ENCODE data around the gene HRAS. TPM values are rescaled to one million over a fixed set of nuclear protein-coding genes. Genes with fewer than 3 reads are reported as not detected.

HRAS gene
- total RNA-seq, 1 experiment from 2014 or later: 76.1 TPM

DNA sequence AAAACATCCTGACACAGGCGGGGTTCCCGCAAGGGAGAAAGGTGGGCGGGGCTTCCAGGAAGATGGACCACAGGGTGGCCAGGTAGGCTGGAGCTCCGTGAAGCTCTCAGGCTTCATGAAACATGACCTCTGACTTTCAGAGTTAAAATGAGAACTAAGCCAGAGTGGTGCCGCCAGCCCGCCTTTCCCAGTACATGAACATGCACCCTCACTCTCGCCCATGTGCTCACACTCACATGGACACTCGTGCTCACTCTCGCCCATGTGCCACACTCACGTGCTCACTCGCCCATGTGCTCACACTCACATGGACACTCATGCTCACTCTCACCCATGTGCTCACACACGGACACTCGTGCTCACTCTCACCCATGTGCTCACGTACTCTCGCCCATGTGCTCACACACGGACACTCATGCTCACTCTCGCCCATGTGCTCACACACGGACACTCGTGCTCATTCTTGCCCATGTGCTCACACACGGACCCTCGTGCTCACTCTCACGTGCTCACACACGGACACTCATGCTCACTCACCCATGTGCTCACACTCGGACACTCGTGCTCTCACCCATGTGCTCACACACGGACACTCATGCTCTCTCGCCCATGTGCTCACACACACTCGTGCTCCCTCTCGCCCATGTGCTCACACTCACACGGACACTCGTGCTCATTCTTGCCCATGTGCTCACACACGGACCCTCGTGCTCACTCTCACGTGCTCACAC lies 38.4 kb downstream of the HRAS start:
- no peak for DNase-seq (ENCODE audit: low spot score)

DNA sequence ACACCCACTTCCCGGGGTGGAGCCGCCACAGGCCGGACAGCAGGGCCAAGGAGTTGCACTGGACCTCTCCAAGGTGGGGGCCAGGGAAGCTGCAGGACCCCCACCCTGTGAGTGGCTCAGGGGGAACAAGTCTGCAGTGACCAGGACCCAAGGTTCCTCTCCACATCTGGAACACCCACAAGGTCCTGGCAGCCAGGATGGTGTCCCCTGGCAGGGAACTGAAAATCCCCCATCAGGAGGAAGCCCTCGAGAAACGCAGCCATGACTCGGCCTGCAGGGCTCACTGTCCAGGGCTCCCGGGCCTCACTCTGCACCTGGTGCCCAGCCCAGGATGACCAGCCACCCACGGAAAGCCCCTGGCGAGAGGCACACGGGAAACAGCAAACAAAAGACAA lies 39.8 kb downstream of the HRAS start:
- DNase-seq (ENCODE audit: low spot score): no peak

DNA sequence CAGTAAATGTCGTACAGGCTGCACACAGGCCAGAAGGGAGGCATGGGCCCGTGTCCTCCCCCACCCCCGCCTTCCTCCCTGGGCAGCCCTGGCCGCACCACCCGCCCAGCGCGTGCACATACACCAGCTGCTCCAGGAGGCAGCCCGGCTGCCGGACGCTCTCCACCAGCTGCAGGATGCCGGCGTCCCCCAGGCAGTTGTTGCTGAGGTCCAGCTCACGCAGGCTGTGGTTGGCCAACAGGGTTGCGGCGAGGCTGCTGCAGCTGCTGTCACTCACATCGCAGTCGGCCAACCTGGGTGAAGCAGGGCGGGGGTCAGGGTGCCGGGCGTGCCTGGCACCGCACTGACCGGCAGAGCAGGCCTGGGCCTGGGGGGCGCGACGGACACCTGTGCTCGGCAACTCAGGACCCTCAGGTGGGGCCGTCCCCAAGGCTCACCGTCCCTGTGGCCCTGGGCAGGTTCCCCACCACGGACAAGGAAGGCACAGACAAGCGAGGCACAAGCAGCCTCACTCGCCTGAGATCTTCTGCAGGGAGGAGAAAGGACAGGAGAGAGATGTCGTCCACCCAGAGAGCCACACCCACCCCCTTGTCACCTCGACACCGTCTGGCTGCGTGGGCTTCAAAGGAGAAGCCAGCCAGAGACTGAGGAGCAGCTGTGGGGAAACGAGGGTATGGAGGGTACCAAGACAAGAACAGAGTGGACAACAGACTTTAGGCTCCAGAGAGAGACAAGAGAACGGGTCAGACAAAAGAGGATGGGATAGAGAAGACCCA lies 40.4 kb downstream of the HRAS start:
- DNase-seq (ENCODE audit: low spot score): no peak

DNA sequence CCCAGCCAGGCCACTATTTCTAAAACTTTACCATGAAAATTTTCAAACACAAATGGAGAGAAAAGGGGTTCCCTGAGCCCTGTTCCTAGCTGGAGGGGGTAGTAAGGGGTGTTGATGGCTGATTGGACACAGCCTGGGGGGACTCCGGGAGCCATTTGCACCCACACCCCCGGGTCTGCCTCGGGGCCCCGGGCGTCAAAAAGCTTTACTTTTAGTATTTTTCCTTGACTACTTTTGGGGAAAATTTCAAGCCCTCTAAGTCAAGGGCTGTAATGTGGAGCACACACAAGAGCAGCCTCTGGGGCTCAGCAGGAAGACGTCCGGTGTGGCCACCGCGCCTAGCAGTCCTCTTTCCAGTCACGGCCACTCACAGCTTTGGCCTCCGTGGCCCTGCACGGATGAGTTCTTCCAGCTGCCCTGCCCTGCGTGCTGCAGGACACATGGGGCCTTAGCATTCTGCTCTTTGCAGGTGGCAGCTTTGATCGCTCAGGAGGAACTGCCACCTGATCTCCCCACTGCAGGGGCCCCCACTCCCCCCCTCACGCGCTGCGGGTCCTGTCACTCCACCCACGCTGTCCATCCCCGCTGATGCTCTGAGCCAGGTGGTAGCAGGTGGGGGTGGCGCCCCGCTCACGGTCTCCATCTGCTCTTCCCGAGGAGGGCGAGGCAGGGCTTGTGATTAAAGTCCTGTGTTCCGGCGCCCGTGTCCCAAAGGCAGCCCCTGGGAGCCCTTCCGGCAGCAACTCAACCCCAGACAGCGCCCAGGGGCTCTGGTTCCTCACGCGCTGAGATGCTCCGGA lies 42.7 kb downstream of the HRAS start:
- DNase-seq (ENCODE audit: low spot score): no peak

DNA sequence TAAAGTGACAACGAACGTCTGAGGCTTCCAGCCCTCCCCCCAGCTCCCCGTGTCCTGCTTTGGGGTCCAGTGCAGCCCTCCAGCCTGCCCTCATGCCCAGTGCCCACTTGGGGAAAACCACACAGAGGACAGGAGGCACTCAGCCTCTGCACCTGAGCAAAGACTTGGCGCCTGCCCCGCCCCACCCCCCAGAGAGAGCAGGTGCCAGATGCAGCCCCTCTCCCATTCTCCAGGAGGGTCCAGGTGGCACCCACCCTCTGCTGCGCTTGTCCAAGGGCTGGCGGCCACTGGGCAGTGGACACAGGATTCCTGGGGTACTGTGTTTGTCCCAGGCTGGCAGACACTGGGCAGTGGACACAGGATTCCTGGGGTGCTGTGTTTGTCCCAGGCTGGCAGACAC lies 44.0 kb downstream of the HRAS start:
- DNase-seq (ENCODE audit: low spot score): no peak

DNA sequence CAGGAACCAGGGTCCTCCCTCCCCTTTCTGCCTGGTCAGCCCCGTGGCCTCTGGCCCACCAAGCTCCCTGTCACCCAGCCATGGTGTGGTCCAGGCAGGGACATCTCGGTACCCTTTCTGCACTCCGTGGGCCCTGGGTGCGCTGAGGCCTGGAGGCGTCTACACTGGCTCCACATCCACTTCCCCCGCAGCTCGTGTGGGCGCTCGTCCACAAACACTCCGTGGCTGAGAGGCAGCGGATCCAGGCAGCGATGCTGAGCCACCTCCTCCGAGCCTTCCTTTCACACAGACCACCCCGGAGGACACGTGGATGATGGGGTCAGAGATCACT lies 44.5 kb downstream of the HRAS start:
- no peak for DNase-seq (ENCODE audit: low spot score)

DNA sequence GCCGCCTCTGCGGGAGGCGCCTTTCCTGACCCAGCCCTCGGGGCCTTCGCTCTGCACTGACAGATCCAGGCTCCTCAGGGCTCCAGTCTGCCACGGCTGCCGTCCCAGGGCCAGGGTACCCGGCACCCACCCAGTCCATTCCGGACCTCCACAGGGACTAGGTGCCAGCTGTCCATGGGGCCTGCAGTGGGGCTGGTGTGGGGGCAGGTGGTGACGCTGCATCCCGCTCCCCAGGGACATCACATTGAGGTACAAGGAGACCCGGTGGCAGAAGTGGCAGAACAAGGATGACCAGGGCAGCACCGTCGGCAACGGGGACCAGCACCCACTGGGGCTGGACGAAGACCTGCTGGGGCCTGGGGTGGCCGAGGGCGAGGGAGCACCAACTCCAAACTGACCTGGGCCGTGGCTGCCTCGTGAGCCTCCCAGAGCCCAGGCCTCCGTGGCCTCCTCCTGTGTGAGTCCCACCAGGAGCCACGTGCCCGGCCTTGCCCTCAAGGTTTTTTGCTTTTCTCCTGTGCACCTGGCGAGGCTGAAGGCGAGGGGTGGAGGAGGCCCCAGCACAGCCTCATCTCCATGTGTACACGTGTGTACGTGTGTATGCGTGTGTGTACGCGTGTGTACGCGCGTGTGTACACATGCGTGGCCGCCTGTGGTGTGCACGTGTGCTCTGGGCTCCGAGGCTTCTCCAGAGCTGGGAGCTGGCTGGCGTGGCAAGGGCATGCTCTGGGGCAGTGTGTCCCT lies 45.0 kb downstream of the HRAS start:
- DNase-seq (ENCODE audit: low spot score): no peak

DNA sequence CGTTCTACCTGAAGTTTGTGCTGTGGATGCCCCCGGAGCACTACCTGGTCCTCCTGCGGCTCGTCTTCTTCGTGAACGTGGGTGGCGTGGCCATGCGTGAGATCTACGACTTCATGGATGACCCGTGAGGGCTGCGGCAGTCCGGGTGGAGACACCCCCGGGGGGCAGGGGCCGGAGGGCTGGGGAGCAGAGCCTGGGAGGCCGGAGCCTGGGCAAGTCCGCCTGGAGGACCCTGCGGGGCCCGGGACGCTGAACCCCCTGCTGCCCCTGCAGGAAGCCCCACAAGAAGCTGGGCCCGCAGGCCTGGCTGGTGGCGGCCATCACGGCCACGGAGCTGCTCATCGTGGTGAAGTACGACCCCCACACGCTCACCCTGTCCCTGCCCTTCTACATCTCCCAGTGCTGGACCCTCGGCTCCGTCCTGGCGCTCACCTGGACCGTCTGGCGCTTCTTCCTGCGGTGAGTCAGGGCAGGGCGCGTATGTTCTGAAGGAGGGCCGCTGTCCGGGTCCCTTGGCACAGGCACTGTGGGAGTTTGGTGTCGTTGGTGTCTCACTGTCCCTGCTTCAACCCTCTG lies 45.7 kb downstream of the HRAS start:
- DNase-seq (ENCODE audit: low spot score): no peak

DNA sequence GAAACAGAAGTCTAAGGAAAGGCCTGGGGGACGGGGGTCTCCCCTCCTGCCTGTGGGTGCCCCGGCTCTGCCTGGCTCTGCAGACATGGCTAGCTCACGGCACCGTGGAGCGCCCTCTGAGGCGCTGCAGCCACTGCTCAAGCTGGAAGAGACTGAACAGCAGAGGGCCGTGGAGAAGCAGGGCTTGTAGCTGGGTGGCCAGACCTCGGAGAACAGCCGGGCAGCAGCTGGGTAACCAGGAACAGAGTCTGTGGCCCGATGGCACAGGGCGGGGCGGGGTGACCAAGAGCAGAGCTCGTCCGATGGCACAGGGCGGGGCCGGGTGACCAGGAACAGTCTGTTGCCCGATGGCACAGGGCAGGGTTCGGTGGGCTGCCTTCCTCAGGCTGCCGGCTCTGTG lies 46.4 kb downstream of the HRAS start:
- no peak for DNase-seq (ENCODE audit: low spot score)

DNA sequence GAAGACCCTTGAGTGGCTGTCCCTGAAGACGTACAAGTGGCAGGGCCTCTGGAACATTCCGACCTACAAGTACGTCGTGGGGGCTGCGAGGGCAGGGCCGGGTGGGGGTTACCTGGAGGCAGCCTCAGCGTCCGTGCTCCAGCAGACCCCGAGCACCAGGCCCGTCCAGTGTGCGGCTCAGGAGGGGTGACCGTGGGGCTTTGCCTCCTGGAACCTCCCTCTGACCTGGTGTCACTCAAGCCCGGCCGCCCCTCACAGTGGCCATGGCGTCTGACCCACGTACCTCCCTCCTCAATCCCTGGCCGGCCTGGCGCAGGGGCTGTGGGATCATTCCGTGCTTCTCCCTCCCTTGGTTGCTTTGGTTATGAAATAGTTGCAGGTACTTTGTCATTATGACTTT lies 46.8 kb downstream of the HRAS start:
- no peak for DNase-seq (ENCODE audit: low spot score)

DNA sequence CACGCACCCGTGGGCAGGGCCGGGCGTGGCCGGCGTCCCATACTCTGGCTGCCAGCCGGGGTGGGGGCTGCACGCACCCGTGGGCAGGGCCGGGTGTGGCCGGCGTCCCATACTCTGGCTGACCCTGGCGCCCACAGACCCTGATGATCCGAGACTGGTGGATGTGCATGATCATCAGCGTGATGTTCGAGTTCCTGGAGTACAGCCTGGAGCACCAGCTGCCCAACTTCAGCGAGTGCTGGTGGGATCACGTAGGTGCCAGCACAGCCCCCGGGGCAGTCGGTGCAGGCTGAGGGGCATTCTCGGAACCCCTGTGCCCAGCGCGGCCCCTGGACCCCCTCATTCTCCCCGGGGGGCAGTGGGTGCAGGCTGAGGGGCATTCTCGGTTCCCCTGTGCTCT lies 47.3 kb downstream of the HRAS start:
- DNase-seq (ENCODE audit: low spot score): no peak

DNA sequence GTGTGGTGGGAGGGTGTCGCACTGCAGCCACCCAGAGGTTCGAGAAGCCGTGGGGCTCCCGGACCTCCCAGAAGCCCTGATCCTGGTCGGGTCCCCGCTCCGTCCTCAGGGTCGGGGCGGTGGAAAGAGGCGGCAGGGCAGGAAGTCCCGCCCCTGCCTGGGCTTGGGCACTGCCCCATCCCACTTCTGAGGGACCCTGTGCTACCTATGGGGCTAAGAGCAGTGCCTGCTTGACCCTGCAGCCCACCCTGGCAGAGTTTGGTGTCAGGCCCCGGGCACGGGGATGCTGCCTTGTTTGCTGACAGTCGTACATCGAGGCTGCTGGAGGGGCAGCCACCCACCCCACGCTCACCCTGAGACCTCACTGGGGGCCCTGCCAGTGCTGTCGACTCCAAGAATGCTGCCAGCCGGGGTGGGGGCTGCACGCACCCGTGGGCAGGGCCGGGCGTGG lies 47.8 kb downstream of the HRAS start:
- no peak for DNase-seq (ENCODE audit: low spot score)

DNA sequence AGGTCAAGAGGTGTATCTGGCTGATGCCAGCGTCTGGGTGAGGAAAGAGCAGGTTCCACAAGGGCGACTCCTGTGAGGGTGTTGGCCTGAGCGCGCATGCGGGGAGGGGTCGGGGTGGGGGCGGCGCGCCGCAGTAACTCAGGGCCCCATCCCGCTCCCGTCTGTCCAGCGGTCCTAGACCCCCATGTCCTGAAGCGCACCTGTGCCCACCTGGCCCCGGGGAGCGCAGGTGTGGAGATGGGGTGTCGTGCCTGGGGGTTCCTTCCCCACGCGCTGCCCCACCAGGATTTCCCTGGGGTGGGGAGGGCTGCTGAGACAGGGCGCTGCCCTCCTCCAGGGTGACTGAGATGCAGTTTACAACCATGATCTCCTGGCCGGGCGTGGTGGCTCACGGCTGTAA lies 49.2 kb downstream of the HRAS start:
- DNase-seq (ENCODE audit: low spot score): no peak

DNA sequence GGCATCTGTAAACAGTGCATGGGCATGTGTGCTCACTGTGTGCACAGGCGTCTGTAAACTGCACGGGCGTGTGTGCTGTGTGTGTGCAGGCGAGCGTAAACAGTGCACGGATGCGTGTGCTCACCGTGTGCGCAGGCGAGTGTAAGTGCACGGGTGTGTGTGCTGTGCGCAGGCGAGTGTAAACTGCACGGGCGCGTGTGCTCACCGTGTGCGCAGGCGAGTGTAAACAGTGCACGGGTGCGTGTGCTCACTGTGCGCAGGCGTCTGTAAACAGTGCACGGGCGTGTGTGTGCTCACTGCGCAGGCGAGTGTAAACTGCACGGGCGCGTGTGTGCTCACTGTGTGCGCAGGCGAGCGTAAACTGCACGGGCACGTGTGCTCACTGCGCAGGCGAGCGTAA lies 50.8 kb downstream of the HRAS start:
- DNase-seq (ENCODE audit: low spot score): no peak

Other genes starting within 250 kb of the HRAS start
- 2.2 and 2.4 TPM in 2 replicates for gene PGGHG, start 246.4 kb downstream of the HRAS start, total RNA-seq (2014; rRNA removed; shearing (Covaris generic))
- gene IFITM5, start 236.1 kb downstream of the HRAS start, total RNA-seq (2014; rRNA removed; shearing (Covaris generic)): not detected in 2 replicates
- 21.9 and 30.7 TPM in 2 replicates for gene IFITM2, start 227.8 kb downstream of the HRAS start, total RNA-seq (2014; rRNA removed; shearing (Covaris generic))
- 179 TPM in 2 replicates for gene IFITM1, start 221.5 kb downstream of the HRAS start, total RNA-seq (2014; rRNA removed; shearing (Covaris generic))
- 183 and 240 TPM in 2 replicates for gene IFITM3, start 214.7 kb downstream of the HRAS start, total RNA-seq (2014; rRNA removed; shearing (Covaris generic))
- gene B4GALNT4, start 166.1 kb downstream of the HRAS start, total RNA-seq (2014; rRNA removed; shearing (Covaris generic)): 6.5 and 11.1 TPM in 2 replicates
- 2.4 and 3.0 TPM in 2 replicates for gene PKP3, start 141.4 kb downstream of the HRAS start, total RNA-seq (2014; rRNA removed; shearing (Covaris generic))
- gene SIGIRR, start 120.6 kb downstream of the HRAS start, total RNA-seq (2014; rRNA removed; shearing (Covaris generic)): 1.9 TPM in 1 of 2 replicates, not detected in the other
- not detected in 2 replicates for gene ANO9, start 93.6 kb downstream of the HRAS start, total RNA-seq (2014; rRNA removed; shearing (Covaris generic))
- 15.0 and 26.7 TPM in 2 replicates for gene PTDSS2, start 85.3 kb downstream of the HRAS start, total RNA-seq (2014; rRNA removed; shearing (Covaris generic))
- 150 and 205 TPM in 2 replicates for gene RNH1, start 28.3 kb downstream of the HRAS start, total RNA-seq (2014; rRNA removed; shearing (Covaris generic))
- gene LRRC56, start 2.0 kb upstream of the HRAS start, total RNA-seq (2014; rRNA removed; shearing (Covaris generic)): 0.18 and 0.19 TPM in 2 replicates
- gene LMNTD2, start 25.2 kb upstream of the HRAS start, total RNA-seq (2014; rRNA removed; shearing (Covaris generic)): 1.4 and 2.6 TPM in 2 replicates
- gene RASSF7, start 25.4 kb upstream of the HRAS start, total RNA-seq (2014; rRNA removed; shearing (Covaris generic)): 16.8 and 17.3 TPM in 2 replicates
- gene PHRF1, start 40.9 kb upstream of the HRAS start, total RNA-seq (2014; rRNA removed; shearing (Covaris generic)): 14.5 and 15.3 TPM in 2 replicates
- gene IRF7, start 80.4 kb upstream of the HRAS start, total RNA-seq (2014; rRNA removed; shearing (Covaris generic)): 11.7 and 11.9 TPM in 2 replicates
- not detected in 2 replicates for gene CDHR5, start 89.4 kb upstream of the HRAS start, total RNA-seq (2014; rRNA removed; shearing (Covaris generic))
- gene SCT, start 91.6 kb upstream of the HRAS start, total RNA-seq (2014; rRNA removed; shearing (Covaris generic)): not detected in 2 replicates
- not detected in 2 replicates for gene DRD4, start 101.7 kb upstream of the HRAS start, total RNA-seq (2014; rRNA removed; shearing (Covaris generic))
- 24.9 and 29.9 TPM in 2 replicates for gene DEAF1, start 159.6 kb upstream of the HRAS start, total RNA-seq (2014; rRNA removed; shearing (Covaris generic))
- 15.8 and 16.4 TPM in 2 replicates for gene TMEM80, start 160.2 kb upstream of the HRAS start, total RNA-seq (2014; rRNA removed; shearing (Covaris generic))
- 0.12 TPM in 1 of 2 replicates, not detected in the other for gene EPS8L2, start 170.7 kb upstream of the HRAS start, total RNA-seq (2014; rRNA removed; shearing (Covaris generic))
- 600 and 603 TPM in 2 replicates for gene TALDO1, start 211.9 kb upstream of the HRAS start, total RNA-seq (2014; rRNA removed; shearing (Covaris generic))
- 15.5 and 24.8 TPM in 2 replicates for gene GATD1, start 241.9 kb upstream of the HRAS start, total RNA-seq (2014; rRNA removed; shearing (Covaris generic))